WTC11 (cell line): ENCODE data around the gene WNK1. TPM values are rescaled to one million over a fixed set of nuclear protein-coding genes. Genes with fewer than 3 reads are reported as not detected.

ENCODE experiments used
- ATAC-seq: fragments of 200-7000 bp; cut with Tn5 transposase; 2 replicates; pipeline ENCODE4 v1.10.0; 2021; ENCODE audit warnings: mild to moderate bottlenecking, moderate library complexity
- CTCF ChIA-PET: fragments of 300-600 bp; sonication (Branson Sonifier 250); formaldehyde crosslinking; loops from one replicate; lab custom pipeline; 2021; ENCODE audit warnings: antibody characterized with exemption; lab: Charles Lee
- POLR2A ChIA-PET: fragments of 350-600 bp; sonication (Branson Sonifier 250); formaldehyde crosslinking; loops from one replicate; lab custom pipeline; 2021; ENCODE audit warnings: antibody characterized with exemption; lab: Charles Lee
- DNase-seq: peaks from one replicate; pipeline ENCODE4 v3.0.0; 2021; ENCODE audit warnings: low spot score
- H3K27ac Mint-ChIP-seq: 2 replicates; pipeline ENCODE4 v1.8.0; 2021; ENCODE audit warnings: mixed read lengths
- H3K27me3 Mint-ChIP-seq: 2 replicates; pipeline ENCODE4 v1.8.0; 2021; ENCODE audit warnings: low read depth, mild to moderate bottlenecking, moderate library complexity, mixed read lengths
- H3K36me3 Mint-ChIP-seq: 2 replicates; pipeline ENCODE4 v1.8.0; 2021; ENCODE audit warnings: mixed read lengths
- H3K4me1 Mint-ChIP-seq: 2 replicates; pipeline ENCODE4 v1.8.0; 2022; ENCODE audit warnings: mixed read lengths
- H3K4me3 Mint-ChIP-seq: 2 replicates; pipeline ENCODE4 v1.8.0; 2021; ENCODE audit warnings: mild to moderate bottlenecking, moderate library complexity, mixed read lengths
- H3K9me3 Mint-ChIP-seq: 2 replicates; pipeline ENCODE4 v1.8.0; 2021; ENCODE audit warnings: mixed read lengths
- AR ChIP-seq: fragments of 250-450 bp; sonication (Bioruptor Pico); IDR thresholded peaks from 2 replicates; pipeline ENCODE4 v1.9.0; 2021; ENCODE audit warnings: mild to moderate bottlenecking
- ATF1 ChIP-seq: sonication (generic); formaldehyde crosslinking; IDR thresholded peaks from 2 replicates; pipeline ENCODE4 v1.8.1; 2023; ENCODE audit warnings: mild to moderate bottlenecking, moderate library complexity, missing genetic modification reagents
- ATF3 ChIP-seq: sonication (generic); formaldehyde crosslinking; conservative IDR thresholded peaks from 2 replicates; pipeline ENCODE4 v1.8.1; 2022; ENCODE audit warnings: mild to moderate bottlenecking, missing genetic modification reagents
- CREM ChIP-seq: sonication (generic); formaldehyde crosslinking; IDR thresholded peaks from 2 replicates; pipeline ENCODE4 v1.8.1; 2022; ENCODE audit warnings: mild to moderate bottlenecking, missing genetic modification reagents, moderate library complexity
- E2F5 ChIP-seq: sonication (generic); formaldehyde crosslinking; IDR thresholded peaks from 2 replicates; pipeline ENCODE4 v1.8.1; 2022; ENCODE audit warnings: mild to moderate bottlenecking, moderate library complexity, missing genetic modification reagents
- EMX1 ChIP-seq: fragments of 250-450 bp; sonication (Bioruptor Pico); IDR thresholded peaks from 2 replicates; pipeline ENCODE4 v1.8.0; 2021; ENCODE audit warnings: mild to moderate bottlenecking
- FOXK1 ChIP-seq: sonication (generic); formaldehyde crosslinking; IDR thresholded peaks from 2 replicates; pipeline ENCODE4 v1.8.0; 2022; ENCODE audit warnings: mild to moderate bottlenecking, moderate library complexity, missing genetic modification reagents
- FOXP1 ChIP-seq: sonication (generic); formaldehyde crosslinking; IDR thresholded peaks from 2 replicates; pipeline ENCODE4 v1.8.0; 2022; ENCODE audit warnings: missing genetic modification reagents, mild to moderate bottlenecking, moderate library complexity, borderline replicate concordance
- GTF2I ChIP-seq: fragments of 250-450 bp; sonication (Bioruptor Pico); conservative IDR thresholded peaks from 2 replicates; pipeline ENCODE4 v1.4.0; 2021; ENCODE audit warnings: mild to moderate bottlenecking
- IRF1 ChIP-seq: sonication (generic); formaldehyde crosslinking; IDR thresholded peaks from 2 replicates; pipeline ENCODE4 v1.8.0; 2023; ENCODE audit warnings: missing genetic modification reagents
- JUN ChIP-seq: sonication (generic); formaldehyde crosslinking; IDR thresholded peaks from 2 replicates; pipeline ENCODE4 v1.8.0; 2023; ENCODE audit warnings: mild to moderate bottlenecking, missing genetic modification reagents
- MXD4 ChIP-seq: fragments of 250-450 bp; sonication (Bioruptor Pico); IDR thresholded peaks from 2 replicates; pipeline ENCODE4 v1.8.0; 2021; ENCODE audit warnings: mild to moderate bottlenecking, moderate library complexity, borderline replicate concordance
- NR2C2 ChIP-seq: sonication (generic); formaldehyde crosslinking; IDR thresholded peaks from 2 replicates; pipeline ENCODE4 v1.8.0; 2022; ENCODE audit warnings: mild to moderate bottlenecking, missing genetic modification reagents
- OVOL2 ChIP-seq: fragments of 250-450 bp; sonication (Bioruptor Pico); IDR thresholded peaks from 2 replicates; pipeline ENCODE4 v1.9.0; 2021; ENCODE audit warnings: mild to moderate bottlenecking, borderline replicate concordance
- PRDM15 ChIP-seq: sonication (generic); formaldehyde crosslinking; IDR thresholded peaks from 2 replicates; pipeline ENCODE4 v1.8.0; 2022; ENCODE audit warnings: missing genetic modification reagents
- RORB ChIP-seq: fragments of 250-450 bp; sonication (Bioruptor Pico); IDR thresholded peaks from 2 replicates; pipeline ENCODE4 v1.9.0; 2021; ENCODE audit warnings: mild to moderate bottlenecking
- SMAD4 ChIP-seq: sonication (generic); formaldehyde crosslinking; IDR thresholded peaks from 2 replicates; pipeline ENCODE4 v1.8.0; 2022; ENCODE audit warnings: mild to moderate bottlenecking, missing genetic modification reagents
- ZBTB21 ChIP-seq: sonication (generic); formaldehyde crosslinking; IDR thresholded peaks from 2 replicates; pipeline ENCODE4 v1.8.1; 2023; ENCODE audit warnings: mild to moderate bottlenecking, missing genetic modification reagents, borderline replicate concordance
- ZNF121 ChIP-seq: sonication (generic); formaldehyde crosslinking; IDR thresholded peaks from 2 replicates; pipeline ENCODE4 v1.8.0; 2023; ENCODE audit warnings: missing genetic modification reagents
- ZNF219 ChIP-seq: sonication (generic); formaldehyde crosslinking; IDR thresholded peaks from 2 replicates; pipeline ENCODE4 v1.8.0; 2023; ENCODE audit warnings: missing genetic modification reagents, mild to moderate bottlenecking, borderline replicate concordance
- ZNF317 ChIP-seq: sonication (generic); formaldehyde crosslinking; IDR thresholded peaks from 2 replicates; pipeline ENCODE4 v1.8.1; 2023; ENCODE audit warnings: low read depth, mild to moderate bottlenecking, moderate library complexity, missing genetic modification reagents, borderline replicate concordance
- ZNF423 ChIP-seq: fragments of 250-450 bp; sonication (Bioruptor Pico); IDR thresholded peaks from 2 replicates; pipeline ENCODE4 v2.1.2; 2022; ENCODE audit warnings: mild to moderate bottlenecking, moderate library complexity
- total RNA-seq: library from RNA; stranded (reverse); gene quantifications from 3 replicates; pipeline ENCODE4 v1.2.3, GENCODE V29; 2021
- TF ChIP-seq, protein P1 (sequence below): sonication (generic); formaldehyde crosslinking; IDR thresholded peaks from 2 replicates; pipeline ENCODE4 v1.8.1; 2023; ENCODE audit warnings: mild to moderate bottlenecking, missing genetic modification reagents
- TF ChIP-seq, protein P2 (sequence below): sonication (generic); formaldehyde crosslinking; IDR thresholded peaks from 2 replicates; pipeline ENCODE4 v1.8.0; 2022; ENCODE audit warnings: mild to moderate bottlenecking, missing genetic modification reagents
- TF ChIP-seq, protein P3 (sequence below): fragments of 250-450 bp; sonication (Bioruptor Pico); conservative IDR thresholded peaks from 2 replicates; pipeline ENCODE4 v1.9.0; 2021; ENCODE audit warnings: mild to moderate bottlenecking

The WNK1 gene
- total RNA-seq, 1 experiment from 2014 or later = 118 TPM

DNA sequence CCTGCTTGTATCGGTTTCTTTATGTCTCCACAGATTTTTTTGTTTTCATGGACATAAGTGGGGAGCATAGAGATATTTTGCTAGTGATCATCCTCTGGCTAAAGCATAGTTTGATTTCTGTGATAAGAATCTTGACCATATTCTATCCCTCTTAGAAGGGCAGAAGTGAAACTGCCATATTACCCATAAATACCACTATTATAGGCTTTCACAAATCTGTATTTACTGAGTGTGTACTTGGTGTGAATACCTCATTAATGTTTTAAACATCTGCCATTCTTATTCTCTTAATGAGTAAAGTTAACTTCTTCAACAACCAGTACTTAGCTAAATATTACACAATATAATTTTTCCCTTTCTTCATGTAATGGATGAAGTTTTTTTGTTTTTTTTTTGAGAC lies 16.1 kb downstream of the WNK1 start (continued):
- TF ChIP-seq AR = no peak
- TF ChIP-seq IRF1 = no peak
- TF ChIP-seq OVOL2 (CRISPR knock-in tag) = no peak
- TF ChIP-seq, protein P1, sequence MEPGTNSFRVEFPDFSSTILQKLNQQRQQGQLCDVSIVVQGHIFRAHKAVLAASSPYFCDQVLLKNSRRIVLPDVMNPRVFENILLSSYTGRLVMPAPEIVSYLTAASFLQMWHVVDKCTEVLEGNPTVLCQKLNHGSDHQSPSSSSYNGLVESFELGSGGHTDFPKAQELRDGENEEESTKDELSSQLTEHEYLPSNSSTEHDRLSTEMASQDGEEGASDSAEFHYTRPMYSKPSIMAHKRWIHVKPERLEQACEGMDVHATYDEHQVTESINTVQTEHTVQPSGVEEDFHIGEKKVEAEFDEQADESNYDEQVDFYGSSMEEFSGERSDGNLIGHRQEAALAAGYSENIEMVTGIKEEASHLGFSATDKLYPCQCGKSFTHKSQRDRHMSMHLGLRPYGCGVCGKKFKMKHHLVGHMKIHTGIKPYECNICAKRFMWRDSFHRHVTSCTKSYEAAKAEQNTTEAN (CRISPR knock-in tag) = no peak
- no peak for TF ChIP-seq RORB (CRISPR knock-in tag)
- TF ChIP-seq ATF1 = no peak
- no peak for TF ChIP-seq ATF3 (CRISPR knock-in tag)
- TF ChIP-seq CREM (CRISPR knock-in tag) = no peak

DNA sequence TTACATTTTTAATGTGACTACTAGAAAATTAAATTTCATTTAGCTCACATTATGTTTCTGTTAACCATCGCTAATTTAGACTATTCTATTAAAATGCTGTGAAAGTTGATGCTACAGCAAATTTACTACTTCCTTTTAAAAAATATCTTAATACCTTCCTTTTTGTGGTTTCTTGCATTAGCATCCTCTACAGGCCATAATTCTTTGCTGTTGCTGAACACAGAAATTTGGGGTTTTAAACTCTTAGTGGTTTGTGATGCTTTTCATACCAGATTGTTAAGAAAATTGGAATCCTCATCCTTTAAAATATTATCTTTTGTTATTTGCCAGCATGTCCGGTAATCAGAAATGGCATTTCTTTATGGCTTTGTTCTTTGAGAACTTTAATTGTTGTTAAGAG lies 18.1 kb downstream of the WNK1 start:
- no peaks in the 10 kb centered on the region for H3K36me3 Mint-ChIP-seq
- ChIA-PET POLR2A (no interaction called here), CTCF (no interaction called here)
- no peak for TF ChIP-seq ZBTB21 (CRISPR knock-in tag)
- no peak for TF ChIP-seq ZNF423
- no peak for TF ChIP-seq ZNF317 (CRISPR knock-in tag)
- TF ChIP-seq FOXK1 = no peak
- TF ChIP-seq MXD4 (CRISPR knock-in tag) = no peak
- no peak for TF ChIP-seq PRDM15 (CRISPR knock-in tag)
- TF ChIP-seq FOXP1 (CRISPR knock-in tag) = no peak
- TF ChIP-seq, protein P2, sequence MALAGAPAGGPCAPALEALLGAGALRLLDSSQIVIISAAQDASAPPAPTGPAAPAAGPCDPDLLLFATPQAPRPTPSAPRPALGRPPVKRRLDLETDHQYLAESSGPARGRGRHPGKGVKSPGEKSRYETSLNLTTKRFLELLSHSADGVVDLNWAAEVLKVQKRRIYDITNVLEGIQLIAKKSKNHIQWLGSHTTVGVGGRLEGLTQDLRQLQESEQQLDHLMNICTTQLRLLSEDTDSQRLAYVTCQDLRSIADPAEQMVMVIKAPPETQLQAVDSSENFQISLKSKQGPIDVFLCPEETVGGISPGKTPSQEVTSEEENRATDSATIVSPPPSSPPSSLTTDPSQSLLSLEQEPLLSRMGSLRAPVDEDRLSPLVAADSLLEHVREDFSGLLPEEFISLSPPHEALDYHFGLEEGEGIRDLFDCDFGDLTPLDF = no peak
- no peak for TF ChIP-seq SMAD4 (CRISPR knock-in tag)
- TF ChIP-seq, protein P3, sequence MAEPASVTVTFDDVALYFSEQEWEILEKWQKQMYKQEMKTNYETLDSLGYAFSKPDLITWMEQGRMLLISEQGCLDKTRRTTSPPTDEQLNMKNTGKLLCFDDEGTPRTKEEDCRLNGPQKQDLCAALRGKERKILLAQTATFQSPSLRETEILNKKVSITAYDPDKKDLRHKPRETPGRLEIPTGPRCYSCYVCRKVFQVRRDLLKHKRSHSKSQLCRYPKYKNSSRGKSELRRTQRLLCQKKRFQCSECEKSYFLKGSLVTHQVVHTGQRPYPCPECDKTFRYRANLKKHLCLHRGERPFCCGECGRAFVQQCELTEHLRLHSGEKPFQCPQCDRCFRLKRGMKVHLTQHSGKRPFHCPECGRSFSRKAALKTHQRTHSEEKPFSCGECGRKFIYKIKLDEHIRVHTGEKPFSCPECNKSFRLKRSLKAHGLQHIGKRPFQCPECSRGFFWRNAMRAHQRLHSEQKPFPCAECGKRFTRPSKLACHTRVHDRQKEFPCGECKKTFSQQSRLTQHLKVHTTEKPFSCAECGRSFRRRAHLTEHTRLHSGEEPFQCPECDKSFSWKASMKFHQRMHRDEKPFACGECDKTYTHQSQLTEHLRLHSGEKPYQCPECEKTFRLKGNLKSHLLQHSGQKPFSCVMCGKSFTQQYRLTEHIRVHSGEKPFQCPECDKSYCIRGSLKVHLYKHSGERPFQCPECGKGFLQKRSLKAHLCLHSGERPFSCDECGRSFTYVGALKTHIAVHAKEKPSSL (CRISPR knock-in tag) = no peak
- TF ChIP-seq ZNF219 (CRISPR knock-in tag) = no peak
- TF ChIP-seq ZNF121 (CRISPR knock-in tag) = no peak
- TF ChIP-seq JUN (CRISPR knock-in tag) = no peak
- no peak for TF ChIP-seq OVOL2 (CRISPR knock-in tag)
- TF ChIP-seq GTF2I (CRISPR knock-in tag) = no peak
- no peak for TF ChIP-seq NR2C2
- TF ChIP-seq E2F5 (CRISPR knock-in tag) = no peak
- TF ChIP-seq EMX1 (CRISPR knock-in tag) = no peak

More for the DNA sequence above, 18.1 kb downstream of the WNK1 start:
- Mint-ChIP-seq H3K4me3 (no peak overlapping the region), H3K27me3 (no peaks in the 10 kb centered on the region), H3K4me1 (peaks cover 11% of the 10 kb centered on the region), H3K27ac (no peak overlapping the region), H3K9me3 (no peaks in the 10 kb centered on the region)
- DNase-seq (no peak), ATAC-seq (no peak)
